GM12878 (cell line): ENCODE results near the gene SCUBE2.

Experiments
- ATF2 ChIP-seq: IDR thresholded peaks from 2 replicates; pipeline ENCODE4 v1.6.1; 2012; ENCODE audit warnings: low read length, inconsistent platforms
- BRCA1 ChIP-seq: IDR thresholded peaks from 2 replicates; pipeline ENCODE4 v1.6.1; 2011; ENCODE audit warnings: low read depth, low read length, improper control_type of control experiment
- CBX3 ChIP-seq: fragments of 200-600 bp; sonication (generic); IDR thresholded peaks from 2 replicates; pipeline ENCODE4 v1.6.1; 2016; ENCODE audit warnings: low read depth, borderline replicate concordance
- CTCF ChIP-seq, 3 experiments: IDR thresholded peaks in 2 of 3; conservative IDR thresholded peaks in 1 of 3; 2 replicates each; pipeline ENCODE4 v1.5.1; 2011; ENCODE audit warnings: low read depth in 3 of 3, low read length in 3 of 3, mild to moderate bottlenecking in 3 of 3, control low read depth in 2 of 3, moderate library complexity in 2 of 3, inconsistent platforms in 1 of 3, mixed read lengths in 1 of 3; ENCODE audit not compliant: control insufficient read depth in 2 of 3, insufficient read depth in 1 of 3; ENCODE audit errors: extremely low read depth in 1 of 3
- CUX1 ChIP-seq: IDR thresholded peaks from 2 replicates; pipeline ENCODE4 v1.6.1; 2012; ENCODE audit warnings: improper control_type of control experiment, low read depth, low read length; ENCODE audit not compliant: insufficient replicate concordance
- ELK1 ChIP-seq: IDR thresholded peaks from 2 replicates; pipeline ENCODE4 v1.6.1; 2012; ENCODE audit warnings: low read depth, low read length, improper control_type of control experiment
- EZH2 ChIP-seq: IDR thresholded peaks from 2 replicates; pipeline ENCODE4 v1.6.1; 2012; ENCODE audit warnings: low read depth, mild to moderate bottlenecking, control low read depth, inconsistent platforms, low read length, borderline replicate concordance; ENCODE audit not compliant: control insufficient read depth
- NR2F1 ChIP-seq: fragments of 450-650 bp; conservative IDR thresholded peaks from 2 replicates; pipeline ENCODE4 v1.6.1; 2017; ENCODE audit warnings: mild to moderate bottlenecking
- POLR2A ChIP-seq: IDR thresholded peaks from 2 replicates; pipeline ENCODE4 v1.6.1; 2011; ENCODE audit warnings: low read depth, mild to moderate bottlenecking, low read length
- RAD21 ChIP-seq: IDR thresholded peaks from 2 replicates; pipeline ENCODE4 v1.6.1; 2011; ENCODE audit warnings: mild to moderate bottlenecking, low read depth, low read length, moderate library complexity; ENCODE audit not compliant: insufficient read depth
- REST ChIP-seq: IDR thresholded peaks from 2 replicates; pipeline ENCODE4 v1.6.1; 2012; ENCODE audit warnings: mild to moderate bottlenecking, low read depth, low read length
- STAT1 ChIP-seq: fragments of 450-650 bp; conservative IDR thresholded peaks from 2 replicates; pipeline ENCODE4 v1.6.1; 2014; ENCODE audit warnings: antibody characterized with exemption, mild to moderate bottlenecking
- ZBTB33 ChIP-seq: fragments of 450-650 bp; IDR thresholded peaks from 2 replicates; pipeline ENCODE4 v1.6.1; 2017; ENCODE audit warnings: mild to moderate bottlenecking

GRCh38 chr11:9099617-9100016, 8.2 kb upstream of the SCUBE2 start:
- no peak for TF ChIP-seq RAD21
- TF ChIP-seq CTCF (IDR thresholded peaks at IDR 0.05 in 2 of 3, conservative IDR thresholded peaks at IDR 0.05 in 1 of 3; ENCODE audit: control insufficient read depth in 2 of 3, extremely low read depth in 1 of 3, insufficient read depth in 1 of 3, low read depth in 3 of 3, low read length in 3 of 3): no peak
- no peak for TF ChIP-seq BRCA1
- TF ChIP-seq CUX1: no peak
- TF ChIP-seq ZBTB33: no peak
- no peak for TF ChIP-seq POLR2A
- no peak for TF ChIP-seq EZH2
- no peak for TF ChIP-seq ATF2
- TF ChIP-seq STAT1: no peak
- no peak for TF ChIP-seq CBX3
- no peak for TF ChIP-seq ELK1
- TF ChIP-seq REST: no peak
- no peak for TF ChIP-seq NR2F1
